GM19463 (cell line): ENCODE measurements around the gene S1PR3.

Experiments
- ATAC-seq: cut with Tn5 transposase; IDR thresholded peaks from one replicate; pipeline ENCODE4 v1.9.1; 2021; ENCODE audit warnings: mild to moderate bottlenecking, moderate library complexity; ENCODE audit not compliant: unreplicated experiment

Gene S1PR3

DNA sequence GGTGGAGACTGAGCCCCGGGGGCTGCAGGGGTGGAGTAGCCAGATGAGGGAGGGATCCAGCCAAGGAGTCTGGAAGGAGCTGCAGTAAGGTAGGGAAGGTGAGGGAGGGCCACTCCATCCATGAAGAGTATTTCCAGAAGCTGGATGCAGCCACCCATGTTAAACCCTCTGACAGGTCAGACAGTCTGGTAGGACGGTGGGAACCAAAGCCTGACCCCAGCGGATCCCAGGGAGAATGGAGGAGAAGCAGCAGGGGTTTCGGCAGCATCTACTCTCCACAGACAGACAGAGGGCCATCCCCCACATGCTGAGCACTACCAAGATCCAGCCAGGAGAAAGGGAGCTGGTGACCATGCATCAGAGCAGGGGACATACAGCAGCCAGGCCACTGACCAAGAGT is 22.5 kb upstream of the S1PR3 start:
- ATAC-seq = no peak

DNA sequence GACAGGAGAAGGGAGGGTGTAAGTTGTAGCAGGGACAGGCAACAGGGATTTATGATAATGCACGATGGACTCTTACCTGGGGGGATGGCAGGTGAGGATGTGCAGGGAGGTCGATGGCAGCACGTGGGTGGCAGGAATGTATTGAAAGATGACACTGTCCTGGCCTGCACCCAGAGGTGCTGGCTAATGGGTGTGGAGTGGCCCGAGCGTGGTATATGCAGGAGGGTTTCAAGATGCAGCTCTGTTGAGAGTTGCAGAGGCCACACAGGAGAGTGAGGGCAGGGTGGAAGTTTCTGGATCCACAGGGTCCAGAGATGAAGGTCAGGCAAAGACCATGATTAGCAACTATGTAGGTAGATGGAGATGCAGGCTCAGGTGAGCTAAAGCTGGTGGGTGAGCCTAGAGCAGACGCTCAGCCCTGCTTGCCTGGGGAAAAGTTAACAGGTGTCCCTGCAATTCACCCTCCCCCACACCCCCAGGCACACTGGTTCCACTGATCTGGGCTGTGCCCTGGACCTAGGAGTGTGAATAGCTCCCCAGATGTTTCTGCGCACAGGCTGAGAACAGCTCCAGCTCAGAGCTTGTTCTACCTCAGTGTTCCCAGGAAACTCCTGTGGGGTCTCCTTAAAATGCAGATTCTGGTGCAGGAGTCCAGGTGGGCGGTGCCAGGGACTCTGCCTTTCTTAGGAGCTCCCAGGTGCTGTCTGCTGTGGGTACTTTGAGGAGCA is 21.5 kb upstream of the S1PR3 start:
- no peak for ATAC-seq

DNA sequence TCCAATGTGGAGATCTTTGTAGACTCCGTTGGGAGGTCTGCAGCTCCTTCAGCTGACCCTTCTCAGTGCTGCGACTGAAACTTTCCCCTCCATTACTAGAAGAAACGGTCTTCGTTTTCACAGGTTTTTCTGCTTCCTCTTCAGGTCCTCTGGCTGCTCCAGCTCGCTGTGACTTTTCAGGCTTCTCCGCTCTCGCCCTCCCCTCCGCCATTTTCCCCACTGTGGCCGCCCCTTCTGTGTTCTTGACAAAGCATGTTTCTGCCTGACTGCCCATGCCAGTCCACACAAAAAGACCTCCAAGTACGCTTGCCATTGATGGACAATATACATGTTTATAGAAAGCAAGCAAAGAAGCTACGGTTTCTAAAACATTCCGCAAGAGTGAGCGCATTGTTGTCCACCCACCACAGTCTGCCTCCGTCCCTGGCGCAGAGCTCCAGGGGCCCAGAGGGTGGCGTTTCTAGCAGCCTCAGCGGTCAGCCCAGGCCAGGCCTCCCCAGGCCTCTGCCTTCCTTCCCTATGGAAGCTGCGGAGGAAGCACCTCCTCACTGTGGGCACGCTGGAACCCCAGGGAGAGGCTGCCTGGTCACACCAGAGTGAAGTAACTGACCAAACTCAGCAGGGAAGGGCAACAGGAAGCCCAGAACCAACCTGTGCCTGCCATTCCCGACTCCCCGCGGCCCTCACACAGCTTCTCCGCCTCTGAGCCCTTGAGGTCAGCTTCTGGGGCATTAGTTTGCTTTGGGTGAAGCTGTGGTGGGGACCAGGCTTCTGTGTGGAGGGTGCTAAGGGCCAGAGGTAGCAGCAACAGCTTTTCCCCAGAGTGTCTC is 19.9 kb upstream of the S1PR3 start:
- ATAC-seq = no peak

DNA sequence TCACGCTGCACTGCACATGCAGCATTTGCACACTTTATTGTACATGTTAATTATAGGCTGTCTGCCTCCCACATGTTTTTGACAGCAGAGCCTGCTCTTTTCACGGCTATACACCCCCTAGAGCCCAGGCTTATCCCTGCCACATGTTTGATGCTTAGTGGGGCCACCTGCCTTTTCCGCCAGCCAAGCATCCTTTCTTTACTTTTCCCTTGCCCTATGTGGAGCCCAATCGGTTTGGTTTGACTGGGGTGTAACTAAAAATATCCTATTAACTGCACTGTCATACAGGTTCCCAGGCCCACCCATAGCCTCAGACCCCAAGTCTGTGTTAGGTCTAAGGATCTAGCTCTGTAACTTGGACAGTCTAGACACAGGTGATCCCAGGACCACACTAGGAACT is 18.9 kb upstream of the S1PR3 start:
- no peak for ATAC-seq

DNA sequence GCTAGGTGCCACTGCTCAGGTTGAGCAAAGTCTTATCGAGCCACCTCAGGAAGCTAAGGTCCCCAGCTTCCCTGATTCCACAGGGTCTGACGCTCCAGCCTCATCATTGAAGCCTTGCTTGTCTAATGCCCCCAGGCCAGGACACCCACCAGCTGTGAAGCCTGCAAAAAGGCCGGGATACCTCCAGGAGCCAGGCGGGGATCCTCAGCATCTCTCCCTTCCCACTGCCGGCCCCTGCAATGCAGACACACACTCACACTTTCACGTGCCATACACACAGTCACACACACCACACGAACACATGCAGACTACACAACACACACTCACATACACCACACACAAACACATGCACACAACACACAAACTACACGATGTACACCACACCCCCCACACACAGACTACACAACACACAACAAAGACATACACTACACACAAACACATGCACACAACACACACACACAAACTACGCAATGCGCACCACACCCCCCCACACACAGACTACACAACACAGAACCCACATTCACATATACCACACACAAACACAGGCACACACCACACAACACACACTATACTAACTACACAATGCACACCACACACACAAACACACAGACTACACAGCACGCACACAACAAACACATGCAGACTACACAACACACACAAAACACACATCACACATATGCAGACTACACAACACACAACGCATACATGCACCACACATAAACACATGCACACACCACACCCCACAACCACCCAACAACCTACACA is 17.8 kb upstream of the S1PR3 start:
- ATAC-seq = no peak

DNA sequence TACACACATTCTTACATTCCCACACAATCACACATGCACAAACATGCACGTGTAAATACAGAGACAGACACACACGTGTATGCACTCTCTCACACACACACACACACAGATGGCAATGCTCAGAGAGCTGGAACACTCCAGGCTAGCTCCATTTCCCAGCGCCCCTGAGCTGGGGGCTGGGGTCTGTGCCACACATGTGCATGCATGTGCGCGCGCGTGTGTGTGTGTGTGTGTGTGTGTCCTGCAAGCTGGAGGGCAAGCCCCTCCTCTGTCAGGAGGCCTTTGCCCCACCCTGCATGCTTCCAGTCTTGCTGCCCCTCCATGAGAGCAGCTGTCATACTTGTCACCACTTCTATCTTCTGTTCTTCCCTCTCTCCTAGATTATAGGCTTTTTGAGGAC is 16.6 kb upstream of the S1PR3 start:
- ATAC-seq = no peak

DNA sequence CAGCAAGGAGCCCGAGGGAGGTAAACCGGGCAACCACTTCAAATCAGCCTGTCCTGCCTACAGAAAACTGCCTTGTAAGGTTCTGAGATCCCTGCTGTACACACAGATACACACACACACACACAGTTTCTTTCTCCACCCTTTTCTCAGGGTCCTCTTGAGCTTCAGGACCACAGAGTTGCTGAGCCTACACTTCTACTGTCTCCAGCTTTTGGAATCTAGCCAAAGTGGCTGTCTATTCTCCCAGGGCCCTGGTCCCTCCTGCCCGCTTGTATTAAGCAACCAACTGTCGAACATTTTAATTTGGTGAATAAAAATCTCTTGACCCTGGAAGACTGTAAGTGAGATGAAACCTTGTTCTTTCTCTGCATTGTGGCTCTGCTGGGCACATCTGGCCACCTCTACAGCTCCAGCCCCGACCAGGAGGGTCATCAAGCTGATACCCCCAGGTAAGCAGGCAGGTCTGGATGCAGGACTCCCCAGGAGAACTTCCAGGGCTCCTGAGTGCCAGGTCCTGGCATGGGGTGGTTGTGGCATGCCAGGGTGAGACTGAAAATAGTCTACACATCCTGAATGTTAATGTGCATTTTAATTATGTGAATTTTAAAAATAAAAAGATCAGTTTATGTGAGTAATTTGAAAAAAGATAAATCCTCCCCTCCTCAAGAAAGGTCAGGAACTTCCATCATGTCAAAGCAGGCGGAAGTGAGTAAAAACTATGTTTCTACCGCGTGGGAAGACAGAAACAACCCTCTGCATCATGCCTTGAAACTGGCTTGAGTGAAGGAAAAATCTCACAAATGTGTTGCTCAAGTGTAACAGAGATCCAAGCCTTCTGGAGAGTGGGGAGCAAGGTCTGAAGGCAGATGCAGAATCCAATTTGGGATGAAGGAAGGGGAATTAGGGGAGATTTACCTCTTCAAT is 15.0 kb upstream of the S1PR3 start:
- ATAC-seq = no peak

DNA sequence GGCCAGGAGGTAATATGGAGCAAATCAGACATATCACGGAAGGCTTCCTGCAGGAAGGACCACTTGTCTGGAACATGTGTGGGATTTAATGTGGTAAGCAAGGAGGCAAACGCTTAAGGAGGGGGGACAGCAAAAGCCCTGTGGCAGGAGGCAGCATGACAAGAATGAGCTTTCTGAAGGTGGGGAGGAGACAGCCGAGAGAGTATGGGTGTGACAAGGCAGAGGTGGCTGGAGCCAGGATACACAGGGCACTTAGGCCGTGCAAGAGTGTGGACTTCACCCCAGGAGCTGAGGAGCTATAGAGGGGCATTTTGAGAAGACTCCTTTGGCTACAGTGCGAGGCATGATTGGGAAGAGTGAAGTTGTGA is 14.4 kb upstream of the S1PR3 start:
- ATAC-seq = no peak

DNA sequence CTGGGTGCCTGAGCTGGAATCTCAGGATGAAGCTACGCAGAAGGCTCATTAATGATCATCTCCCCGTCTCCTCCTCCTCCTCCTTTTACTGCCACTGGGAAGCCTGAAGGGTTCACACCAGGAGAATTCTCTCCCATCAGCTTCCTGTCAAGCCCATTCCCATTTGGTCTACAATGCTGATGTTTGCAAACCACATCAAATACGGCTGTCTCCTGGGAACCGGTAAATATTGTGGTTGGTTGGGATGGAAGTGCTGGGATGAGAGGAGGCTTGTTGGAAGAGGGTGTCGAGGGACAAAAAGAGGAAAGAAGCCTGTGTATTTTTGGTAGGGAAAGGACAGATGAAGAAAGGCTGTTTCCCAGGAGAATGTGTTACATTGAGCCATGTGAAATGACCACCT is 13.2 kb upstream of the S1PR3 start:
- ATAC-seq = no peak

DNA sequence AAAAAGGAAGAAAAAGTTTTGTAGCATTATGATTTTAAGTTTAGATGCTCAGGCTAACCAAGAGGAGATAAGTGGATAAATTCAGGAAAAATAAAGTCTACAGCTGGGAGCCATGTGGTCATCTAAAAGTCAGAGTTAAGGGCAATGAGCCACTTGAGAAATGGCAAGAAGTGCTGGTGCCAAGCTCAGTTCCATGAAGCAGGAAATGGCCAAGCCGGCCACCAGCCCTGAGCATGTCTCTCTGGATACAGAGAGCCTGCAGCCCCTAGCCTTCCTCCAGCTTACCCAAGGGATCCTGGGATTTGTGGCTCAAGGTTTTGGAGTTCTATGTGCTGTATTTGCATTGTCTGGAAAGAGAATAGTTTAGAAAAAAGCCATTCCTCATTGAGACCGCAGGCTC is 12.2 kb upstream of the S1PR3 start:
- no peak for ATAC-seq

DNA sequence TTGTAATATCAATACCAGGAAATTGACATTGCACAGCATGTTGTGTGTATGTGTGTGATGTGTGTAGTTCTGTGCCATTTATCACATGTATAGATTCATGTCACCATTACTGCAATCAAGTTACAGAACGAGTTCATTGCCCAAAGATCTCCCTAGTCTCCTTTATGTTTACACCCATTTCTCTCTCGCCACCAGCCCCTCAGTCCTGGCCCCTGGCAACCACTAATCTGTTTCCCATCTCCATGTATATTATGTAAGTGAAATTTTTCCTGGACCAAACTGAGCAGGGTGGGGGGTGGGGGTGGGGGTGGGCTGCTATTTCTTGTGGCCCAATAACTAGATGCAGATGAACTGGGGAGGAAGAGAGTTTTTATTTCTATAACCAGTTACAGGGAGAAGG is 11.5 kb upstream of the S1PR3 start:
- no peak for ATAC-seq

DNA sequence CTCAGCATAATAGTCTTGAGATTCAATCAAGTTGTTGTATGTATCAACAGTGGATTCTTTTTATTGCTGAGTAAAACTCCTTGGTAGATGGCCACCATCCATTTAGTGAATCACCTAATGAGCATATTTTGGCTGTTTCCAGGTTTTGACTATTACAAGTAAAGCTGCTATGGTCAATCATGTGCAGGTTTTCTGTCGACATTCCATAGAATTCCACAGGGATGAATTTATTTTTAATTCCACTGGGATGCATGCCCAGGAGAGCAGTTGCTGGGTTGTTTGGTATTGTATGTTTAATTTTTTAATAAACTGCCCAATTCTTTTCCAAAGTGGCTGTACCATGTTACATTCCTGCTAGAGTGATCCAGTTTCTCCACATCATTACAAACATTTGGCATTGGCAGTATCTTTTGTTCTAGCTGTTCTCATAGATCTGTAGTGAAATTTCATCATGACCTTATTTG is 10.5 kb upstream of the S1PR3 start:
- ATAC-seq = no peak

DNA sequence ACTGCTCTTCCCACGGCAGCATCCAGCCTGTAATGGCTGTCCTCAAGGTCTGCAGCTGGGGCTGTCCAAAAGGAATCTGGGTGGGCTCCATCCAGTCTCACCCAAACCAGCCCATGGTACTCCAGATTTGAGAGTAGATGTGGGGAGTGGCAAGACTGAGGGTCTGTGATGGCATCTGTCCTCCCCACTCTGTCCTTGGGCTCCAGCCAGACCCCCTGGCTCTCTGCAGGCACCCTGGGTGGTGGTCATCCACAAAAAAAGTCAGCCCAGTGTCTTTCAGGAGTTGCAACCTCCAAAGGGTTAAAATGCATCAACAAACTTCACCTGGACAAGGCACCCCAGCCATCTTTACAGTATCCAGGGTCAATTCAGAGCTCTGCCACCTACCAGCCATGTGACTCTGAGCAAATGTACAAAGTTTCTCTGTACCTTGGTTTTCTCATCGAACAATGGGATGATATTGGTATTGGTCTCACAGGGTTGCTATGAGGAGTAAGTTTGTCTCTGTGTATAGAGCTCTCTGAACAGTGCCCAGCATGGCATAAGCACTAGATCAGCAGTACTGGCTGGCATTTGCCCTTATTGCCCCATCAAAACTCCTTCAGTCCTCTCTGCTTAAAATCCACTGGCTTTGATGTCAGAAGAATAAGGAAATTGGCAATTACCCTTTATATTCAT is 7.3 kb upstream of the S1PR3 start:
- ATAC-seq = no peak

DNA sequence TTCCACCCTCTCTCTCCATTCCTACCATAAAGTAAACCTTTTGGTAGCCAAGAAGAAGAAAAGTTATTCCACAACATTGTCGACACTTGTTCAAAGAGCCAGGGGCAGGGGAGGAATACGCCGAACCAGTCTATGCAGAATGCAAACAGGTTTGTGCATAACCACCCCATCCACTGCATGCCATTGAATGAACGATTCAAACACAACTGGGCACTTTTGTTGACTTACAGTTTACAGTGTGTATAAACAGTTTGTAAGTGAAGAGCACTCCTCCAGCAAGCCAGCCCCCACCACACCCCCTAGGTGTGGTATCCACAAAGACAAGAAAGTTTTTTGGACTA is 6.8 kb upstream of the S1PR3 start:
- ATAC-seq = no peak

DNA sequence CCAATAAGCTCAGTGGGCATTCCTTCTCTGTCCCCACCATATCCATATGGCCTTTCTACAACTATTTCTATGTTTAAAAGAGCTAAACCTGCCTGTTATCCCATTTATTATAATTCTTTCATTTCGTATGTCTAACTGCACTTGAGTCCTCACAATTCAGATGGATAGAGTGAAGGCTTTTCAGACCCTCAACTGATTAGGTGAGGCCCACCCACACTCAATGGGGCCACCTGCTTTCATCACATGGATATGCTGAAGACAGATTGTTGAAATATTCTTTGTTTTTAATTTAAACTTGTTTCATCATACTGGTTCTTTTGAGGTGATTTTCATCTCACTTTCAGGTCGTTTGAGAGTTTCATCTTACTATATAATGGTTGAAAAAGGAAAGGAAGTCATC is 5.7 kb upstream of the S1PR3 start:
- no peak for ATAC-seq

DNA sequence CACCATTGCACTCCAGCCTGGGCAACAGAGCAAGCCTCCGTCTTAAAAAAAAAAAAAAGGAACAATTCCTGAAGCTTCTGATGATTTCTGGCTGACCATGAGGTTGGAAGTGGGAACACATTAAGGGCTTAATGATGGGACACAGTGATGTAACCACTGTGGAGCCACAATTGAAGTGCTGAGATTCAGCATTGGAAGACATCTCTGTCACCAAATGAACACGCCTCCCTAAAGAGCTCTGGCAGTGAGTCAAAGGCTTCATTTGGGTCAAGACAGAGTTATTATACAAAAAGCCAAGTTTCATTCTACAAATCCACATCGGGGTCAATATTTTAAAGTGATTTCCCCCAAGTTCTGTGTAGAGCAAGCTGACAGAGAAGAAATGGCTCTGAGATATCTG is 4.5 kb upstream of the S1PR3 start:
- no peak for ATAC-seq

DNA sequence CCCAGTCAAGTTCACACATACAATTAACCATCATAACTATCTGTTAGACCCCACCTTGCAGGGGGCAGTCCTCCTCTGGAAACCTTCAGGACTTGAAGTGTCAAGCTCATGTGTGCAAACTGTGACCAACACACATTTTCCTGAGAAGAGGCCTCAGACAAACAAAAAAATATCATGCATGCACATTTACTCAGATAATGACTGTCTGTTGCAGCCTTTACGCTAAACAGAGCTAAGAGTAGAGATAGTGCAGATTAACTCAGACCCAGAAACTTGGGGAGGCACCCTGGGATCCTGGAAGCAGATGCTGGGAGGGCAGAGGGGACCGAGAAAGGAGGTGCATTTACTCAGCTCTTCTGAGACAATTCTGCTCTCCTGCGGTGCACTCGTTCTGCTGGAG is 3.6 kb upstream of the S1PR3 start:
- ATAC-seq = no peak

DNA sequence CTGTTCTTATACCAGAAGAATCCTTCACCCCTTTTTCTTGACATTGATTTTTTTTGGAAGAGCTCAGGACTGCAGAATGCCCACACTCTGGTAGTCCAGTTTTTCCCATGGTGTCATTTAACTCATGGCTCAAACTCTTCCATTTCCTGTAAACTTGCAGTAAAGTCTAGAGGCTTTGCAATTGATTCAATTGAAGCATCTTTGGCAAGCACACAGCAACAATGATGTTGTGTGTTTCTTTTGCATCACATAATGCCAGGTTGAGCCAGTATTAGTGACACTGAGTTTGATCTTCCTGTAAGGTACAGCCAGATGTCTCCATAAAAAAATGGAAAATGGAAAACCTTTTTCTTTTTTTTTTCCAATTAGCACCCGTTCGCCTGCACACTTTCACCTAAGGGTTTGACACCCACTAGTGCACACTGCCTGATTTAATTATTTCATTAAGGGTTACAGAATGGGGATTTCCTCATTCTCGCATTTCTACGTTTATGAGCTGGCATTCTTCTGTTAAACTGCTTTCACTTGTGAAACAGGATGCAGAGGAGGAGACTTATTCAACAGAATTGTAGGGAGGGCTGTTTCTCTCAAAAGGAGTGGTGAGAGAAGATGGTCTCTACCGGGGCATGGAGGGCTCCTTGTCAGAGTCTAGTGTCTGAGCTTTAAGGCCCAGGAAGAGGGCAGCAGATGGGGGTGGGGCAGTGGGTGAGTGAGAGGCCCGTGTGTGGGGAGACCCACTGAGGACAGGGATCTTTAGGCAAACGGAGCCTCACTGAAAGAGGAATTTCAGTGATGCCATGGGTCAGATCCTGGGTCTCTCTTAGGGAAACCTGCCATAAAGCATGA is 2.2 kb upstream of the S1PR3 start:
- ATAC-seq = peak; percentile 66

DNA sequence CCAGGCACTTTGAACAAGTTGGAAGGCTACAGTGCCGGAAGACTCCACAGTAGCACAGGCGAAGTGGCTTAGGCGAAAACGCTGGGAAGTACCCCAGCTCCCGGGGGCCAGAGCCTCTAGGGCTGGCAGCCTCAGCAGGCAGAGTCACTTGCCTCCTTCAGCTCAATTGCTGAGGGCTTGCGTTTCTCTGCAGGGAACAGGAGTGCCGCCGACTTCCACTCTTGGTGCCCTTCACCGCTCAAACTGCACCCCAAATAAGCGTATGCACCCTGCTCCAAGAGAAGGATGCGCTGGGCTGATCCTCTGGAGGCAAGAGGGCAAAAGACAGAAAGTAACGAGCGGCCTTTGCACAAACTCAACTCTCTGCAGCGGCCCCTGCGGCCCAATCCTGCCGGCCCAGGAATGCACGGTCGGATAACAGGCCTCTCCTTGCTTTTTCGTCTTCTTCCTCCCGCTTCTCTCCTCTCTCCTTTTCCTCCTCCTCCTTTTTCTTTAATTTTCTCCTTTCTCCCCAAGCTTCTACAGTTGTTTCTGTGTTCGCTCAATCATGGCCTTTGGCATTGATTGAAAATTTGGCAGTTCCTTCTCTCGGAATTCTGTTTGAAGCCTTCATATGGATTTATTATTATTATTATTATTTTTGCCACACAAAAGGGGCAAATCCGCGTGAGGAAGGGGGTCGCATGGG is 1.1 kb upstream of the S1PR3 start:
- ATAC-seq = no peak
